T follicular helper cell (primary cell): Measurements from ENCODE around the gene AKR1C1.
"Not testable (repeated sequence)": the region's sequence is repeated elsewhere in the genome, so short reads cannot be mapped to it uniquely, and the experiment has no call there.

Experiments
- DNase-seq: peaks from one replicate; pipeline ENCODE4 v3.0.0-alpha.2; 2020; ENCODE audit warnings: low read depth

The AKR1C1 gene

GRCh38 chr10:5018134-5018533 is 54.9 kb downstream of the AKR1C1 start:
- no peak for DNase-seq

DNA sequence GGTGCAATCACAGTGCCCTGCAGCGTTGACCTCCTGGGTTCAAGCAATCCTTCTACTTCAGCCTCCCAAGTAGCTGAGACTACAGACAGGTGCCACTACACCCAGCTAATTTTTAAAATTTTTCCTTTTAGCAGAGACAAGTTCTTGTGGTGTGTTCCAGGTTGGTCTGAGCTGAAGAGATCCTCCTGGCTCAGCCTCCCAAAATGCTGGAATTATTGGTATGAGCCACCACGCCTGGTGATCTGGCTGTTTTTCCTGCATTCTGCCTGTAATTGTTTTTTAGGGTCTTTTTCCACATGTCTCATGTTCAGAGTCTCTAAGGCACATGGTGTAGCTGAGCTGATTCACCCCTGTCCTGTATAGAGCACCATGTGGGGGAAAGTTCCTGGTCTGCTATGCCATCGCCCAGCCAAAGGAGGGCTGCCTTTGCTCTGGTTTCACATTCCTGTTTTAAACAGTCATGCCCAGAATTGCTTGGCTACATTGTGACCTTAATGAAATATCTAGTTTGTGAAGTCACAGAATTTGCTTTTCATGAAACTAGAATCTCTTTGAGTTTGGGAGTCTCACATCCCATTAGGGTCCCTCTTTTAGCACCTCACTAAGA is 55.6 kb downstream of the AKR1C1 start:
- DNase-seq: not testable (repeated sequence)

GRCh38 chr10:5019770-5020612 is 56.8 kb downstream of the AKR1C1 start:
- DNase-seq: not testable (repeated sequence)

GRCh38 chr10:5021624-5022290 is 58.5 kb downstream of the AKR1C1 start:
- DNase-seq: not testable (repeated sequence)

DNA sequence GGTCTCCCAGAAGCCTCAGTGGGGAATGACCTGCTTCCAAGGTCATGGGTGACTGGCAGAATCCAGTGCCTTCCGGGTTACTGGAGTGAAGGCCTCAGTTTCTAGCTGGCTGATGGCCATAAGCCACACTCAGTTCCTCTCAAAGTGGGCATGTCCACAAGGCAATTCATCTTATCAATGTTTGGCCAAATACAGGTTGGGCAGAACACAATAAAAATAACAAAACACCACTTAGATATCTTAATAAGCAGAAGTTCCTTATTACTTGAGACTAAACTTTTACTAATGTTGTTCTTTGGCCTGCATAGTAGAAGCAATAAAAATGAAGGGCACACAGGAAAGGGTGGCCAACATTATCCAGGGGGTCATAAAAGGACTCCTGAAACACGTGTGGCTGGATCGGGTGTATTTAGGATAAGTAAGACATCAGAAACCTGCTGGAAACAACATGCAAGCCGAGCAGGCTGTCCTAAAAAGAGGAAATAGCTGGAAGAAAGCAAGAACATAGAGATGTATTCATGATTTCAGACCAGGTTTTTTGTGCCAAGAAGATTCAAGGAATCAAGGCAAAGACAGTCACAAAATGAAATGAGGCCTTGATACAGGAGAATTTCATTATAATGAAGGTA is 60.1 kb downstream of the AKR1C1 start:
- no peak for DNase-seq

GRCh38 chr10:5025461-5025881 is 62.3 kb downstream of the AKR1C1 start:
- DNase-seq: not testable (repeated sequence)

GRCh38 chr10:5030989-5031388 is 67.8 kb downstream of the AKR1C1 start:
- no peak for DNase-seq

GRCh38 chr10:5031588-5031987 is 68.4 kb downstream of the AKR1C1 start:
- DNase-seq: not testable (repeated sequence)

GRCh38 chr10:5032444-5032843 is 69.2 kb downstream of the AKR1C1 start:
- DNase-seq: not testable (repeated sequence)
